Mesenchymal stem cell (in vitro differentiated cells and primary cell): ENCODE results near the gene PLVAP.

Experiments
- DNase-seq: peaks from one replicate; pipeline ENCODE4 v3.0.0-alpha.2; 2013
- H2AFZ ChIP-seq: one replicate; pipeline ENCODE4 v1.6.1; 2013; ENCODE audit warnings: low read depth, mild to moderate bottlenecking, control low read depth, inconsistent platforms, low read length, moderate library complexity
- H2AK5ac ChIP-seq: 2 replicates; pipeline ENCODE4 v1.6.1; 2013; ENCODE audit warnings: low read length, moderate library complexity, mild to moderate bottlenecking, inconsistent platforms; ENCODE audit not compliant: severe bottlenecking
- H2BK120ac ChIP-seq: one replicate; pipeline ENCODE4 v1.6.1; 2013; ENCODE audit warnings: low read depth, mild to moderate bottlenecking, inconsistent platforms, low read length, moderate library complexity
- H2BK12ac ChIP-seq, 2 experiments: one replicate each; pipeline ENCODE4 v1.6.1; 2013; ENCODE audit warnings: inconsistent platforms in 2 of 2, low read length in 2 of 2, mild to moderate bottlenecking in 2 of 2, moderate library complexity in 2 of 2, control low read depth in 1 of 2
- H2BK15ac ChIP-seq: one replicate; pipeline ENCODE4 v1.6.1; 2013; ENCODE audit warnings: mild to moderate bottlenecking, low read depth, inconsistent platforms; ENCODE audit not compliant: poor library complexity, severe bottlenecking
- H2BK5ac ChIP-seq: 2 replicates; pipeline ENCODE4 v1.6.1; 2013; ENCODE audit warnings: low read depth, mild to moderate bottlenecking, low read length, control low read depth, inconsistent platforms; ENCODE audit not compliant: poor library complexity, severe bottlenecking
- H3K14ac ChIP-seq, 2 experiments: one replicate each; pipeline ENCODE4 v1.6.1; 2013; ENCODE audit warnings: inconsistent platforms in 2 of 2, low read length in 2 of 2, control low read depth in 1 of 2, mild to moderate bottlenecking in 1 of 2, moderate library complexity in 1 of 2
- H3K18ac ChIP-seq, 2 experiments: one replicate each; pipeline ENCODE4 v1.6.1; 2013; ENCODE audit warnings: inconsistent platforms in 2 of 2, low read length in 2 of 2, control low read depth in 1 of 2, low read depth in 1 of 2, mild to moderate bottlenecking in 1 of 2
- H3K23ac ChIP-seq, 2 experiments: one replicate each; pipeline ENCODE4 v1.6.1; 2013; ENCODE audit warnings: inconsistent platforms in 2 of 2, low read length in 2 of 2, mild to moderate bottlenecking in 2 of 2, moderate library complexity in 2 of 2, control low read depth in 1 of 2
- H3K27ac ChIP-seq: 2 replicates; pipeline ENCODE4 v1.5.1; 2013; ENCODE audit warnings: mild to moderate bottlenecking, moderate library complexity, low read length, control low read depth, inconsistent platforms; ENCODE audit not compliant: poor library complexity, severe bottlenecking
- H3K27me3 ChIP-seq, 2 experiments: 2 replicates each; pipeline versions ENCODE4 v1.6.1 to v1.7.0; 2013; ENCODE audit warnings: low read length in 2 of 2, mild to moderate bottlenecking in 2 of 2, moderate library complexity in 2 of 2, control low read depth in 1 of 2, inconsistent platforms in 1 of 2; ENCODE audit not compliant: control insufficient read depth in 1 of 2, insufficient read depth in 1 of 2
- H3K36me3 ChIP-seq, 2 experiments: 2 replicates each; pipeline versions ENCODE4 v1.6.1 to v1.7.0; 2013; ENCODE audit warnings: low read length in 2 of 2, control low read depth in 1 of 2, inconsistent platforms in 1 of 2, low read depth in 1 of 2, mild to moderate bottlenecking in 1 of 2; ENCODE audit not compliant: insufficient read depth in 2 of 2, control insufficient read depth in 1 of 2
- H3K4ac ChIP-seq, 2 experiments: one replicate each; pipeline ENCODE4 v1.6.1; 2013; ENCODE audit warnings: inconsistent platforms in 2 of 2, low read length in 2 of 2, mild to moderate bottlenecking in 2 of 2, moderate library complexity in 2 of 2, control low read depth in 1 of 2, low read depth in 1 of 2
- H3K4me1 ChIP-seq: 2 replicates; pipeline ENCODE4 v1.6.1; 2013; ENCODE audit warnings: low read depth, low read length, control low read depth; ENCODE audit not compliant: control insufficient read depth, insufficient read depth
- H3K4me2 ChIP-seq: 2 replicates; pipeline ENCODE4 v1.6.1; 2013; ENCODE audit warnings: low read length, mild to moderate bottlenecking, inconsistent platforms; ENCODE audit not compliant: poor library complexity, severe bottlenecking
- H3K4me3 ChIP-seq, 2 experiments: 2 replicates each; pipeline versions ENCODE4 v1.5.1 to v1.7.0; 2013; ENCODE audit warnings: low read length in 2 of 2, mild to moderate bottlenecking in 2 of 2, control low read depth in 1 of 2, low read depth in 1 of 2; ENCODE audit not compliant: insufficient read depth in 1 of 2
- H3K79me1 ChIP-seq: replicated peaks from 2 replicates; pipeline ENCODE4 v1.6.1; 2013; ENCODE audit warnings: mild to moderate bottlenecking, control low read depth, low read length, inconsistent platforms; ENCODE audit not compliant: poor library complexity, severe bottlenecking
- H3K9ac ChIP-seq: 2 replicates; pipeline ENCODE4 v1.7.0; 2013; ENCODE audit warnings: mild to moderate bottlenecking, low read length, moderate library complexity
- H3K9me3 ChIP-seq: 2 replicates; pipeline ENCODE4 v1.7.0; 2013; ENCODE audit warnings: mild to moderate bottlenecking, low read length; ENCODE audit not compliant: control insufficient read depth
- H4K8ac ChIP-seq: one replicate; pipeline ENCODE4 v1.6.1; 2013; ENCODE audit warnings: inconsistent platforms, mild to moderate bottlenecking, low read length, moderate library complexity
- H4K91ac ChIP-seq: one replicate; pipeline ENCODE4 v1.6.1; 2013; ENCODE audit warnings: mild to moderate bottlenecking, low read length, inconsistent platforms
- WGBS: methylation state at CpG from one replicate; pipeline ENCODE4 v1.1.7; 2013; ENCODE audit warnings: mixed read lengths; 5-methylcytosine and 5-hydroxymethylcytosine counted together

Gene PLVAP

DNA sequence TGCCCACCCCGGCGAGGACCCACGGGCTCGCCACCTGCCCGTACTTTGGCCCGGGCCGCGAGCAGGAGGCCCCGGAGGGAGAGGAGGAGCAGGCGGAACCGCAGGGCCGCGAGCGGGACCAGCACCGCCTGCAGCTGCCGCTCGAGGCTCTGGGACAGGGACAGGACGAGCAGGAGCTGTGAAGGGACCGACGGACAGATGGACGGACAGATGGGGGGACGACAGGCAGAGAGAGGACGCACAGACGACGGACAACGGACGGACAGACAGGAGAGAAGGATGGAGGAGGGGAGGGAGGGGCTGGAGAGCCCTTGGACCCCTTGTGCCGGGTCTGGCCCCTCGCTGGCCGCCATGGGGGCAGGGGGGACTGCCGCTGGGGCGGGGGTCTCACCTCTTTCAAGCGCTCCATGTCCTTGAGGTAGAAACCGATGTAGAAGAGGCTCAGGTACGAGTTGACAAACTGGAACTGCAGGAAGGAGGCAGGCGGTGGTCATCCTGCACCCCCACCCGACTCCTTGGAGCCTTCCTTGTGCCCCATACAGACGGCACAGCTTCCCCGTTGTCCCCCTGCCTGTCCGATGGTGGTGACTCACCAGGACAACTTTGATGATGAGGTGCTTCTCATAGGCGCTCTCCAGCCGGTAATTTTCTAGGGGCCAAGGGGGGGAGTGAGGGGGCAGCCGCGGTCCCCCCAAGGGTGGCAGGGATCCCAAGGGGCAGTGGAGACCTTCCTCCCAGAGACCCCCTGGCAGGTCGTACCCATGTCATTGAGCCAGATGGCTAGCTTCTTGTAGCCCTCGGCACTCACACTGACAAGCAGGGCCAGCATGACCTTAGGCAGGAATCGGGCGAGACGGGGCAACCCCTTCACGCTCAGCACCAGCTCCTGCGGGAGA lies 47.5 kb downstream of the PLVAP start:
- Histone ChIP-seq H3K4me1 (peaks cover 48% of the 10 kb centered on the region), H3K18ac (peak overlapping the region in 1 of 2 experiments; percentile 14), H3K23ac (no peak overlapping the region), H3K4me2 (no peak overlapping the region), H3K36me3 (peaks cover 23 to 46% of the 10 kb centered on the region in 2 experiments), H4K8ac (no peak overlapping the region), H3K79me1 (peaks cover 10% of the 10 kb centered on the region), H2BK120ac (no peak overlapping the region), H3K9me3 (no peaks in the 10 kb centered on the region), H2BK12ac (no peak overlapping the region), H3K9ac (no peak overlapping the region), H4K91ac (no peak overlapping the region), H3K27me3 (no peaks in the 10 kb centered on the region), H3K4ac (no peak overlapping the region), H2AK5ac (no peak overlapping the region), H2BK15ac (no peak overlapping the region), H2BK5ac (no peak overlapping the region), H3K14ac (peak overlapping the region in 1 of 2 experiments; percentile 22), H3K27ac (no peak overlapping the region), H3K4me3 (no peak overlapping the region), H2AFZ (no peak overlapping the region)
- 86% methylated on average over 51 of the region's 51 CpGs for WGBS
- DNase-seq = no peak

DNA sequence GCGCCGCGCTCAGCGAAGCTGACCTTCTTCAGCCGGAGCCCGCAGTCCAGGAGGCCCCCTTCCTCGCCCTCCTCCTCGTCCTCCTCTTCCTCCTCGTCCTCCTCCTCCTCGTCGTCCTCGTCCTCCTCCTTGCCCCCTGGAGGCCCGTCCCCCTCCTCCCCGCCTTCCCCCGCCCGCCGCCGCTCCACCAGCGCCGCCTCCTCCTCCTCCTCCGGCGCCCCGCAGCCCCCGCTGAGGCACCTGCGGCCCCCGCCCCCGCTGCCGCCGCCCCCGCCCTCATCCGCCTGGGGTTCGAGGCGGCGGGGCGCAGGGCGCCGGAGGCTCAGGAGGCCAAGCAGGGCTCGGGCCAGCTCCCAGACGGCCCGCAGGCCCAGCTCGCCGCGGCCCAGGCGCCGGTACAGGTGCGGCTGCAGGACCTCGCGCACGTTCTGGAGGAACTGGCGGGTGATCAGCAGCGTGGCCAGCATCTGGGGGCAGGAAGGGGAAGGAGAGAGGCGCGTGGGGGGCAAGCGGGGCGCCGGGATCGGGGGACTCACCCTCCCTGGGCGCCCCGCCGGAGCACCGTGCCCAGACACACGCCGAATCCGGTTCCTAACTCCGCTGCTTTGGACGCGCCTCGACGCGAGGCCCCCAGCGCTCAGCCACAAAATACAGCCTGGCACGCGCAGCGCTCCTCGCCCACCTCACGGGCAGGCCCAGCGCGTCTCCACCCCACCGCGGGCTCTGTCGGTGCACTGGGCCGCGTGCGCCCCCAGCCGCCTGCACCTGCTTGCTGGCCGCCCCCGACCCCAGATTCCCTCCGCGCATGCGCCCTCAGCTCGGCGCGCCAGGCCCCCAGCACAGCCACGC lies 48.4 kb downstream of the PLVAP start:
- H3K14ac ChIP-seq = peak overlapping the region in 1 of 2 experiments; percentile 22
- peak overlapping the region in 1 of 2 experiments; percentile 48 for H2BK12ac ChIP-seq
- no peak overlapping the region for H2AFZ ChIP-seq
- DNase-seq = no peak
- H3K79me1 ChIP-seq = peaks cover 11% of the 10 kb centered on the region
- H3K27ac ChIP-seq = no peak overlapping the region
- whole genome bisulfite sequencing = 23% methylated on average over 58 of the region's 94 CpGs
- peak overlapping the region; percentile 14 to 28 for H3K18ac ChIP-seq
- H4K91ac ChIP-seq = no peak overlapping the region
- H2AK5ac ChIP-seq = no peak overlapping the region
- H3K36me3 ChIP-seq = peaks cover 23 to 55% of the 10 kb centered on the region in 2 experiments
- no peaks in the 10 kb centered on the region for H3K9me3 ChIP-seq
- peaks cover 43% of the 10 kb centered on the region for H3K4me1 ChIP-seq
- peak overlapping the region; percentile 85 for H3K4me2 ChIP-seq
- no peak overlapping the region for H2BK120ac ChIP-seq
- no peaks in the 10 kb centered on the region for H3K27me3 ChIP-seq
- H3K4ac ChIP-seq = no peak overlapping the region
- H3K9ac ChIP-seq = no peak overlapping the region
- peak overlapping the region in 1 of 2 experiments; percentile 18 for H3K23ac ChIP-seq
- H2BK5ac ChIP-seq = no peak overlapping the region
- H2BK15ac ChIP-seq = no peak overlapping the region
- peak overlapping the region in 1 of 2 experiments; percentile 40 for H3K4me3 ChIP-seq
- H4K8ac ChIP-seq = peak overlapping the region; percentile 19

DNA sequence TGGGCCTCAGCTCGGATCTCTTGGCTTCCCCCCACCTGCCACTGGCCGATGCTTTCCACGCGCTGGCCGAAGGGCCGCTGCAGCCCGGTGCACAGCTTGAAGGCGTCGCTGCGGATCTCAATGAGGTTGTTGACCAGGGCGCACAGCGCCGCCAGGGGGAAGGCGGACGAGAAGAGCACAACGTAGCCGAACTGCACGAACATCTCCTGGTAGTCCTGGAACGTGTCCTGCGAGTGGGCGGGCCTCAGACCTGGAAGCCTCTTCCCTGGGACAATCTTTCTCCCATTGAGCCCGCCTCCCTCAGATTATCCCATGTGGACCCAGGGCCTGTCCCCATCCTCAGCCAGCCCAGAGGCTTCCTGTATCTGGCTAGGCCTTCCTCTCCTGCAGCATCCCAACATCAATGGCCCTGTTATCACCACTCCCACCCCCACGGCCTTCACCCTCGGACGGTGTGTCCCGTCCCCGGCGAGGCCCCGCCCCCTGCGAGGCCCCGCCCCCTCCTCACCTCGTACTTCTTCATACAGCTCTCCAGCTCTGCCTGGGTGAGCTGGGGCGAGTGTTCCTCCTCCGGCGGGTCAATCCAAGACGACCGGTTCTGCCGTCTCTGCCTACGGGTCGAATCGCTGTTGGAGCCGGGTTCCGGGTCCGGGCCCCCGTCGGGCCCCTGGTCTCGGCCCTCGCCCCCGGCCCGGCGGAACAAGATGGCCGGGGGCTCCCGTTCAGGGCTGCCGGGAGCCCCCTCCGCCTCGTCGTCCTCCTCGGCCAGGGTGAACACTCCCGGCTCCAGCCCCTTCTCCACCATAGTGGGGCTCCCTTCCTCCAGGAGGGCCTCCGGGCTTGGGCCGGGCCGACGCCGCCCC lies 49.3 kb downstream of the PLVAP start:
- Histone ChIP-seq H3K9ac (no peak overlapping the region), H2BK5ac (no peak overlapping the region), H2BK120ac (peak overlapping the region; percentile 24), H4K91ac (no peak overlapping the region), H3K4ac (no peak overlapping the region), H3K36me3 (peaks cover 19 to 49% of the 10 kb centered on the region in 2 experiments), H3K18ac (peak overlapping the region in 1 of 2 experiments; percentile 28), H3K4me2 (peak overlapping the region; percentile 85), H3K27me3 (no peaks in the 10 kb centered on the region), H3K79me1 (peaks cover 7% of the 10 kb centered on the region), H2BK15ac (no peak overlapping the region), H4K8ac (peak overlapping the region; percentile 19), H3K27ac (no peak overlapping the region), H3K14ac (no peak overlapping the region), H2AK5ac (no peak overlapping the region), H3K23ac (no peak overlapping the region), H3K4me1 (peaks cover 38% of the 10 kb centered on the region), H3K4me3 (peak overlapping the region in 1 of 2 experiments; percentile 40), H3K9me3 (no peaks in the 10 kb centered on the region), H2BK12ac (no peak overlapping the region), H2AFZ (no peak overlapping the region)
- 13% methylated on average over 48 of the region's 64 CpGs for WGBS
- peak; percentile 87 for DNase-seq
